K562 (cell line): ENCODE data around the gene ISG20L2. TPM values are rescaled to one million over a fixed set of nuclear protein-coding genes. Genes with fewer than 3 reads are reported as not detected.

Experiments used
- ATAC-seq: fragments of 200-7000 bp; cut with Tn5 transposase; 3 replicates; pipeline ENCODE4 v1.9.1; 2020; ENCODE audit warnings: moderate library complexity
- BruUV-seq: library from RNA; stranded (reverse); fragments of 400-500 nt; replicated peaks from 2 replicates; lab custom pipeline; 2021; lab: Mats Ljungman, UMichigan
- CTCF ChIA-PET: fragments of 300-600 bp; formaldehyde crosslinking; extraction: SDS; loops from one replicate; lab custom pipeline; 2021; ENCODE audit warnings: low intra/inter-chr PET ratio; lab: Yijun Ruan, JAX
- POLR2A ChIA-PET: fragments of 300-600, 350-650 bp; sonication (Branson Sonifier 250); formaldehyde crosslinking; extraction: SDS; loops from one replicate; lab custom pipeline; 2021; ENCODE audit warnings: antibody characterized with exemption, inconsistent platforms; lab: Yijun Ruan, JAX
- DNase-seq, 4 experiments: peaks; one replicate each; pipeline versions ENCODE4 v3.0.0 to v3.0.0-alpha.2; 2011 to 2018; ENCODE audit warnings: low spot score in 3 of 4, mixed read lengths in 3 of 4; ENCODE audit errors: extremely low read depth in 1 of 4
- FAIRE-seq: peaks from 2 replicates; lab custom pipeline; 2011; peaks lifted over from hg19 to GRCh38; lab: Jason Lieb, UNC
- H2AFZ ChIP-seq: 2 replicates; pipeline ENCODE4 v1.6.0; 2011; ENCODE audit warnings: low read depth, low read length, control low read depth, inconsistent platforms
- H3K27ac ChIP-seq: fragments of 200-600 bp; 3 replicates; pipeline ENCODE4 v1.8.0; 2011; ENCODE audit warnings: low read depth, mild to moderate bottlenecking, control low read depth, inconsistent platforms, low read length, moderate library complexity, mixed read lengths; ENCODE audit errors: extremely low read depth
- H3K27me3 ChIP-seq, 2 experiments: fragments of 300-600 bp in 1 of 2; 2 replicates in 1 of 2; 3 replicates in 1 of 2; pipeline versions ENCODE4 v1.6.0 to v1.8.0; 2011; ENCODE audit warnings: inconsistent platforms in 2 of 2, low read length in 2 of 2, mild to moderate bottlenecking in 1 of 2, mixed read lengths in 1 of 2, moderate library complexity in 1 of 2; ENCODE audit not compliant: control insufficient read depth in 2 of 2, insufficient read depth in 2 of 2
- H3K36me3 ChIP-seq: fragments of 300-600 bp; 3 replicates; pipeline ENCODE4 v1.8.0; 2011; ENCODE audit warnings: mild to moderate bottlenecking, low read length, inconsistent platforms; ENCODE audit not compliant: control insufficient read depth, insufficient read depth
- H3K4me1 ChIP-seq, 2 experiments: fragments of 200-600 bp in 1 of 2; replicated peaks in 1 of 2; 2 replicates in 1 of 2; 3 replicates in 1 of 2; pipeline versions ENCODE4 v1.5.1 to v1.8.0; 2011; ENCODE audit warnings: inconsistent platforms in 2 of 2, low read length in 2 of 2, mild to moderate bottlenecking in 1 of 2, mixed read lengths in 1 of 2, moderate library complexity in 1 of 2; ENCODE audit not compliant: control insufficient read depth in 2 of 2, insufficient read depth in 2 of 2
- H3K4me2 ChIP-seq: 2 replicates; pipeline ENCODE4 v1.6.1; 2011; ENCODE audit warnings: low read length, control low read depth, inconsistent platforms, mixed read lengths; ENCODE audit not compliant: insufficient read depth
- H3K4me3 ChIP-seq: fragments of 200-600 bp; sonication (generic), shearing (Covaris generic); 2 replicates; pipeline ENCODE4 v1.5.1; 2016; ENCODE audit warnings: control low read depth, inconsistent platforms
- H3K79me2 ChIP-seq: fragments of 200-600 bp; 3 replicates; pipeline ENCODE4 v1.8.0; 2011; ENCODE audit warnings: low read length, inconsistent platforms; ENCODE audit not compliant: control insufficient read depth, insufficient read depth
- H3K9ac ChIP-seq, 2 experiments: 2 replicates each; pipeline versions ENCODE4 v1.6.0 to v1.6.1; 2011; ENCODE audit warnings: low read depth in 2 of 2, low read length in 2 of 2, control low read depth in 1 of 2, inconsistent platforms in 1 of 2, mild to moderate bottlenecking in 1 of 2, mixed read lengths in 1 of 2; ENCODE audit not compliant: insufficient read depth in 1 of 2
- H3K9me1 ChIP-seq: one replicate; pipeline ENCODE4 v1.6.0; 2011; ENCODE audit warnings: inconsistent platforms, mild to moderate bottlenecking, low read length, moderate library complexity; ENCODE audit not compliant: control insufficient read depth, insufficient read depth
- H3K9me3 ChIP-seq: replicated peaks from 2 replicates; pipeline ENCODE4 v1.5.1; 2011; ENCODE audit warnings: low read depth, low read length, inconsistent platforms; ENCODE audit not compliant: control insufficient read depth, insufficient read depth
- H4K20me1 ChIP-seq: replicated peaks from 2 replicates; pipeline ENCODE4 v1.6.1; 2011; ENCODE audit warnings: low read length, inconsistent platforms, mixed read lengths; ENCODE audit not compliant: control insufficient read depth, insufficient read depth
- FUS ChIP-seq: fragments of 200-400 bp; formaldehyde crosslinking; optimal IDR thresholded peaks from 2 replicates; pipeline ENCODE3; 2017; ENCODE audit warnings: low read depth, low read length
- MEIS2 ChIP-seq: fragments of 450-650 bp; IDR thresholded peaks from 2 replicates; pipeline ENCODE4 v1.6.1; 2014; ENCODE audit warnings: mild to moderate bottlenecking; ENCODE audit not compliant: partially characterized antibody
- WGBS: fragments of 100-300 bp; shearing (Covaris generic); methylation state at CpG from one replicate; pipeline ENCODE4 v1.1.6; 2016; ENCODE audit warnings: low coverage, mixed read lengths; ENCODE audit not compliant: insufficient coverage; ENCODE audit errors: missing lambda C conversion rate; 5-methylcytosine and 5-hydroxymethylcytosine counted together
- in situ Hi-C: fragments of 300-500 bp; cut with MboI; formaldehyde crosslinking; loops from 4 replicates; pipeline ENCODE4 v1.15.0; 2018; ENCODE audit warnings: inconsistent platforms, mixed read lengths
- intact Hi-C: fragments of 100-400 bp; cut with micrococcal nuclease; formaldehyde crosslinking; loops from 2 replicates; pipeline ENCODE4 v1.14.2; 2022
- polyA plus RNA-seq, 8 experiments: library from polyadenylated mRNA; depleted of rRNA in 4 of 8; stranded (reverse) in 5 of 8; unstranded in 3 of 8; fragments of >200 nt; fragmentation: Nextera tagmentation in 2 of 8; fragmentation: Illumina TruSeq in 1 of 8; extraction: Ambion mirVana in 2 of 8; extraction: Trizol in 1 of 8; gene quantifications; 2 replicates each; pipeline versions ENCODE4 v1.2.1 to v1.2.3, GENCODE V29; 2011 to 2014; ENCODE audit warnings: inconsistent platforms in 1 of 8, missing spikeins in 1 of 8
- total RNA-seq, 7 experiments: library from RNA; depleted of rRNA in 6 of 7; stranded (reverse); fragments of >200 nt in 6 of 7; fragmentation: Illumina TruSeq in 2 of 7; extraction: Trizol in 2 of 7; gene quantifications; 2 replicates each; pipeline versions ENCODE4 v1.2.1 to v1.2.3, GENCODE V29; 2011 to 2021; ENCODE audit warnings: low replicate concordance in 1 of 7
- TF ChIP-seq, protein P1 (sequence below): sonication (generic); formaldehyde crosslinking; IDR thresholded peaks from 2 replicates; pipeline ENCODE4 v1.8.0; 2022; ENCODE audit warnings: missing genetic modification reagents, mild to moderate bottlenecking, moderate library complexity, borderline replicate concordance

Gene ISG20L2
- total and polyA plus RNA-seq, 9 of the 15 experiments (the other 6 are each of a cell fraction or from before 2014, with no cell fraction given): 21.3 to 130 (median 50.3) TPM

DNA sequence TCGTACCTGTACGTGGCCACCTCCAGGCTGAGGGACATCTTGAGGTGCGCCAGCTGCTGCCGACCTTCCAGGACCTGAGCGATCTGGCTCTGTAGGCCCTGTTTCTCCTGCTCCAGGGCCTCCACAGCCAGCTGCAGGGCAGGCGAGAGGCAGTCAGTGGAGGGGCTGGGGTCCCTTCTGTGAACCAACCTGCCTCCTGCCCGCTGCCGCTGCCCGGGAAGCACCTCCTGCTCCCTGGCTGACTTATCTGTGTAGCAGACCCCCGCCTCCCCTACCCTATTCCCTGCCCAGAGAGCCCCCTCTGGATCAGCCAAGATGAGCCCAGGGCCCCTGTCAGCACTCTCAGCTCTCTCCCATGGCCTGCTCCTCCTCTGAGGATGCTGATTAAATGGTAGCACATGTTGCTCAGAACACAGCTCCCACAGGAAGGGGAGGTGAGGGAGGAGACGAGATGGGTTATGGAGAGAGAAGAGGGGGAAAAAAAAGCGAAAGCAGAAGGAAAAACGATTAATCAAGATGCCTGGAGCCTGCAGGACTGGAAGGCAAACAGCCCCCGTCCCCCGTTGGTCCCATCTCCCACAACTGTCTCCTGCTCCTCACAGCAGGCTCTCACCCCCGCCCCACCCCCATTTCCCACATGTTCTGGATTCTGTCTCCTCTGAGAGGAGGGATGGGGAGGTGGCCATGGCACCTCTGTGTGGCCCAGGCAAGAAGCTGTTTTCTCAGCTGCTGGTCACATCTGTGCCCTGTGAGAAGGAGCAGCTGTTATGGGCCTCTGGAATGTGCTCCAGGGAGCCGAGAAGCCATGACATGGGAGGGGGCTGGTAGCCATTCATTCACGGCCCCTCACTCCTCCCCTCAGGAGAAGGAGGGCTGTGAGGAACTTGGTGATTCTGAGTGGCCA lies 53.1 kb downstream of the ISG20L2 start:
- H3K4me2 ChIP-seq: peak overlapping the region; percentile 21; the same call in 1 of the 2 replicates
- in situ Hi-C loops (no loop called here), intact Hi-C loops (no loop called here)
- no peaks in the 10 kb centered on the region; the same call in 2 of the 3 replicates for H3K79me2 ChIP-seq
- no peaks in the 10 kb centered on the region for H3K9me1 ChIP-seq
- H3K4me1 ChIP-seq: peaks cover 22 to 54% of the 10 kb centered on the region in 2 experiments
- no peak overlapping the region for H2AFZ ChIP-seq
- BruUV-seq: no TSS peak
- WGBS: 78% methylated on average over 9 of the region's 18 CpGs
- peak overlapping the region in 1 of 2 experiments; percentile 88; a peak in 3 of 4 replicates for H3K9ac ChIP-seq
- H3K9me3 ChIP-seq: no peaks in the 10 kb centered on the region
- FAIRE-seq: peak; percentile 52
- DNase-seq: no peak
- H3K27ac ChIP-seq: no peak overlapping the region
- H3K4me3 ChIP-seq: no peak overlapping the region
- CTCF ChIA-PET: no interaction called here
- no peaks in the 10 kb centered on the region for H3K36me3 ChIP-seq
- no peak for ATAC-seq
- POLR2A ChIA-PET: interaction anchor here (0.5 to 3.1 kb wide), 8 partner anchors 8 to 238 kb away, joined by 3 to 24 read pairs (median 4); no protein-coding TSS in a partner anchor
- no peaks in the 10 kb centered on the region for H4K20me1 ChIP-seq
- H3K27me3 ChIP-seq: peaks cover 0 to 9% of the 10 kb centered on the region in 2 experiments; a peak in 1 of 5 replicates
- TF ChIP-seq, protein P1, sequence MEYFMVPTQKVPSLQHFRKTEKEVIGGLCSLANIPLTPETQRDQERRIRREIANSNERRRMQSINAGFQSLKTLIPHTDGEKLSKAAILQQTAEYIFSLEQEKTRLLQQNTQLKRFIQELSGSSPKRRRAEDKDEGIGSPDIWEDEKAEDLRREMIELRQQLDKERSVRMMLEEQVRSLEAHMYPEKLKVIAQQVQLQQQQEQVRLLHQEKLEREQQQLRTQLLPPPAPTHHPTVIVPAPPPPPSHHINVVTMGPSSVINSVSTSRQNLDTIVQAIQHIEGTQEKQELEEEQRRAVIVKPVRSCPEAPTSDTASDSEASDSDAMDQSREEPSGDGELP (CRISPR knock-in tag): peak; percentile 38; the same call in 1 of the 2 replicates
- TF ChIP-seq MEIS2 (peak; percentile 45), FUS (no peak)
